G401 (cell line): ENCODE results near the gene TRPM1. TPM values are rescaled to one million over a fixed set of nuclear protein-coding genes. Genes with fewer than 3 reads are reported as not detected.

Experiments
- DNase-seq: peaks from one replicate; pipeline ENCODE4 v3.0.0-alpha.2; 2015; ENCODE audit warnings: low spot score
- in situ Hi-C: cut with HindIII; loops from 2 replicates; pipeline ENCODE4 v1.10.0; 2016; ENCODE audit warnings: low sequenced_read_pairs, mixed read lengths
- total RNA-seq: library from RNA; depleted of rRNA; stranded (reverse); fragments of >200 nt; shearing (Covaris generic); gene quantifications from 2 replicates; pipeline ENCODE4 v1.2.3, GENCODE V29; 2014

TRPM1 gene
- total RNA-seq, 1 experiment from 2014 or later = 3.2 TPM

- DNase-seq = no peak
- in situ Hi-C loops = no loop called here
Observed at GRCh38 chr15:30992249-30992864, 109.2 kb downstream of the TRPM1 start.

- in situ Hi-C loops = no loop called here
- DNase-seq = peak; percentile 59
Observed at GRCh38 chr15:30991255-30992235, 110.0 kb downstream of the TRPM1 start, which contains the start of gene MTMR10. TSS of gene MTMR10 (minus strand) at chr15:30991628. CDS start at chr15:30991506, 122 bp downstream.

DNA sequence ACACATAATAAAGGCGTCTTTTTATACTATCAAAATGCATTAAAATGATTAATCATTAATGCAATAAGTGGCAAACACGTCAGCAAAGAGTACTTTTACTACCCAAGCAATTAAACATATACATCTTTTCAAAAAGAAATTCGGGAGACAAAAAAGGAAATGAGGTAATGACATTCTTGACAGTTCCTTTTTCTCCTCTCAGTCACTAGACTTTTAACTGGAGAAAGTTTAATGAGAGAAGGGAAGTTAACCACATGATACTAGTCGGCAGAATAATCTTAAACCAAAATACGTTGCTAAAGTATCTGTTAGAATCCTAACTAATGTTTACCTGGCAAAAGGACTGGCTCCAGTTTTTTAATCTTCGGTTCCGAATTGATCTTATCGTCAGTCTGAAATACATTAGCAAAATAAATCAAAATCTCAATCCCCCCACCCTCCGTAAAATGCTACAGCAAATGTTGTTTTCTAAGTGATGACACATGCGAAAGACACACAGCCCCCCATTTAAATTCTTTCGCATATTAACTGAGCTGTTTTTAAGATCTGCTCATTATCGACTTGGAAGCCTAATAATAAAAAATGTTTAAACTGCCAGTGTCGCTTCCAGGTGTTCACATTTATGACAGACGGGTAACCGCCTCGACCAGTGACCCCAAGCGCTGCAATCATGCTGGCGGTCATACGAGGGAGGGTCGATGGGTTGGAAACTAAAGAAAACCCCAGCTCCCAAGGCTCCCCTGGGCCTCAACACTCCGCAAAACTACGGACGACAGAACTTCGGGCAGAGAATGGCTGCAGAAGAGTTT is 110.9 kb downstream of the TRPM1 start:
- in situ Hi-C loops = no loop called here

DNA sequence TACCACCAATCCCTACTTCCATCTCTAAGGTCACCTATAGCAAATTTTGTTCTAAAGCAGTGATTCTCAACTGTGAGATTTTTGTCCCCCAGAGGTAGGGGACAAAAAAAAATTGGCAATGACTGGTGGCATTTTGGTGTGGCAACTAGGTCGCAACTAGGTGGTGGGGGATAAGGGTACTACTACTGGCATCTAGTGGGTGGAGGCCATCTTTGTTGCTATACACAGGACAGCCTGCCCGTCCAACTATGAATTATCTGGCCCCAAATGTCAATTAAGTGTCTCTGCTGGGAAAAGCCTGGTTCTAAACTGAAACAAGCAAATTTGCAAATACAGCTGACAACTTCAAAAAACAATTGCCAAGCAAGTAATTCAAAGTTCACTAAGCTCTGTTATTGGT is 111.5 kb downstream of the TRPM1 start:
- in situ Hi-C loops = no loop called here
- DNase-seq = no peak

More for the DNA sequence above, 110.9 kb downstream of the TRPM1 start:
- DNase-seq = no peak

- DNase-seq = peak; percentile 70
- in situ Hi-C loops = no loop called here
Observed at GRCh38 chr15:30985081-30985531, 116.4 kb downstream of the TRPM1 start.

DNA sequence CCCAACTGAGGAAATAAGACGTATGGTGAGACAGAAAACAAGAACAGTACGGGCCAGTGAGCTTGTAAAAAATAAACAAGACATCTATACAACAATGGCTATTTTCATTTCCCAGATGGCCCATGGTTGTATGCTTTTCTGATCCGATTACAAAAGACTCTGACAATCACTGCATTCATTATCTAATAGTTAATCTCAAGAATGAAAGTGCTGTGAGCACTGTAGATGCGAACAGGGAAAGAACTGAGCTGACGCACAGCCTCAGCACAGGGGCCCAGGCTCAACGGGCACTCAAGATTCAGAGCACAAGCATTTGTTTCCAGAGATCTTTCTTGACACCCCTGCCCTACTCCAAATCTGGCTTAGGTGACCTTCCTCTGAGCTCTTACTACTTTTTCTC is 117.0 kb downstream of the TRPM1 start:
- in situ Hi-C loops = no loop called here

GRCh38 chr15:30984118-30984517 is 117.4 kb downstream of the TRPM1 start:
- DNase-seq = no peak
- in situ Hi-C loops = no loop called here

More for the DNA sequence above, 117.0 kb downstream of the TRPM1 start:
- peak; percentile 61 for DNase-seq

GRCh38 chr15:30979457-30979856 is 122.1 kb downstream of the TRPM1 start:
- in situ Hi-C loops = no loop called here
- DNase-seq = no peak

DNA sequence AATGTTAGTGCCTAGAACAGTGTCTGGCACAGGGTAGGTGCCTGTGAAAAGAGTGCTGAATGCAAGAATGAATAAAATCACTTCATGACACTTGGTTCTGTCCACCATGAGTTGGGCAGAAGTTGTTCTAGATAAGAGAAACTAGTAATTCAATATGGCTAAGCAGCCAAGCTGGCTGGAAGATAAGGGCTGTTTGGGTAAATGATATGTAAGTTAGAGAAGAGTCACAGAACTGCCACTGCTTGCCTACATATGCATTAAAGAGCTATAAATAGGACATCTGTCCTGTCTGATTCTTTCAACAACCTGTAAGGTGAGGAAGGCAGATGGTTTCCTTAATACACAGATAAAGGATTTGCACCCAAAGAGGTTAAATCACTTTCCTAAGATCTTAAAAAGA is 123.2 kb downstream of the TRPM1 start:
- in situ Hi-C loops = no loop called here
- no peak for DNase-seq

DNA sequence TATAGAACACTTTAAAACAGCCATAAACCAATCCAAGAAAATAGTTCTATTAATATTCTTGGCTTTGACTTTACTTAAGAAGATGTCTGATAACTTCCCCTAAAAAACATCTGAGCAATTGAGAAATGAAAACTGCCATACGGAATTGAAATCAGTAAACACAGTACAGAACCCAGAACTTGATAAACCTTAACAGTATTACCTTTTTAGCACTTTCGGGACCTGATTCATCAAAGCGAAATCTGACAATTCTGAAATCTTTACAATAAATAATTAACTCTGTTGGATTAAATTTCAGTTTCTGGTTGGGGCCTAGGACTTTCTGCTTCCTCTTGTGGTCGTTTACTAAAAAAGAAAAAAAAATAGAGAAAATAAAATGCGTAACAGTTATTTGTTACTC is 127.4 kb downstream of the TRPM1 start:
- no peak for DNase-seq
- in situ Hi-C loops = no loop called here

- no peak for DNase-seq
- in situ Hi-C loops = no loop called here
Observed at GRCh38 chr15:30973379-30973778, 128.1 kb downstream of the TRPM1 start.

DNA sequence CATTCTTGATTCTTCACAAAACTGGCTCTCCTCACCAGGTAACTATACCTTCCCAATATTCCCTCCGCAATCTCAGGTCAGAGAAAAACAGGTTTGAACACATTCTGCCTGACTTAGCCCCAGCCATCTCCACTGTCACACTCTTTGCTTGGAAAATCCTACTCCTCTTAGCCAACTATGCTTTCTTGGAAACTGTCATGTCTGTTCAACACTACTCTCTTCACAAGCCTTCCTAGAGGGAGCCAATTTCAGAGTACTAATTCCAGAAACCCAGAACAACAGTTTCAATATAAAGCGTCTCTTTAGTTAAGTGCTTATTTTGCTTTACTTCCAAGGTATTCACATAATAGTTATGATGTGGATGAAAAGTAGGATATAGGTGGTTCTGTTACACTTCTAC is 131.8 kb downstream of the TRPM1 start:
- in situ Hi-C loops = no loop called here
- no peak for DNase-seq

- in situ Hi-C loops = no loop called here
- no peak for DNase-seq
Observed at GRCh38 chr15:30963681-30964080, 137.8 kb downstream of the TRPM1 start.

GRCh38 chr15:30962659-30963058 is 138.9 kb downstream of the TRPM1 start:
- in situ Hi-C loops = no loop called here
- DNase-seq = no peak

DNA sequence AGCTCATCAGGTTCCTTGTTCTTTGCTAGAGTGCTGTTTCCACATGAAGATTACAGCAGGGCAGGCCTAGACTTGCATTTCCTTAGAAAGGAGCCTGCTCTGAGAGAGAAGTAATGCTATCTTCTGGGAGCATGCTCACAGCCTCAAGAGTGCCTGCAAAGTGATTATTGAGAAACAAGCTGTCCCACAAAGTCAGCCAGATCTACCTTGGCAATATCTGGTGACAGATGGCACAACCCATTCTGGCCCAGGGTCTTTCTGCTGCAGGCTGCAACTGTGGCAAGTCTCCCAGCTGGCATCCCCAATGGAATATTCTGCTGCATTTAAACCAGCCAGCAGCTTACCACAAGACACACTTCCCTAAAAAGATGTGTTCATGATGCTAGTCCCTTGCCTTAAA is 139.4 kb downstream of the TRPM1 start:
- in situ Hi-C loops = no loop called here
- peak; percentile 95 for DNase-seq

DNA sequence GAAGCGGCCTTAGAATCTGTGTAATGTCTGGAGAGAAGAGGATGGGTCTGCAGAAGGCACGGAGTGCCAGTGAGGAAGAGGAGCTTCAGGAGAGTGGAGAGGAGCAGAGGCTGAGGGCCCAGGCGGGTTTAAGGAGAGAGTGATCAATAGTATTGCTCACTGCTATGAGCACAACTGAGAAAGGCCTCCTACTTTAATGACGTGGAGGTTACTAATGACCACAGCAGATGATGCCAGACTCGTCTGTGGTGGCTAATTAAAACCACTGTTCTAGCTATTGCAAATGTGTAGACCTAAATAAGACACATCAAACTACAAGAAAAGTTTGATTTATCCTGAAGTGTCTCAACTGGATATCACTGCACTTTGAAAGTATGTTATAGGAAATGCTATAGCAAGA is 143.3 kb downstream of the TRPM1 start:
- in situ Hi-C loops = no loop called here
- DNase-seq = no peak

DNA sequence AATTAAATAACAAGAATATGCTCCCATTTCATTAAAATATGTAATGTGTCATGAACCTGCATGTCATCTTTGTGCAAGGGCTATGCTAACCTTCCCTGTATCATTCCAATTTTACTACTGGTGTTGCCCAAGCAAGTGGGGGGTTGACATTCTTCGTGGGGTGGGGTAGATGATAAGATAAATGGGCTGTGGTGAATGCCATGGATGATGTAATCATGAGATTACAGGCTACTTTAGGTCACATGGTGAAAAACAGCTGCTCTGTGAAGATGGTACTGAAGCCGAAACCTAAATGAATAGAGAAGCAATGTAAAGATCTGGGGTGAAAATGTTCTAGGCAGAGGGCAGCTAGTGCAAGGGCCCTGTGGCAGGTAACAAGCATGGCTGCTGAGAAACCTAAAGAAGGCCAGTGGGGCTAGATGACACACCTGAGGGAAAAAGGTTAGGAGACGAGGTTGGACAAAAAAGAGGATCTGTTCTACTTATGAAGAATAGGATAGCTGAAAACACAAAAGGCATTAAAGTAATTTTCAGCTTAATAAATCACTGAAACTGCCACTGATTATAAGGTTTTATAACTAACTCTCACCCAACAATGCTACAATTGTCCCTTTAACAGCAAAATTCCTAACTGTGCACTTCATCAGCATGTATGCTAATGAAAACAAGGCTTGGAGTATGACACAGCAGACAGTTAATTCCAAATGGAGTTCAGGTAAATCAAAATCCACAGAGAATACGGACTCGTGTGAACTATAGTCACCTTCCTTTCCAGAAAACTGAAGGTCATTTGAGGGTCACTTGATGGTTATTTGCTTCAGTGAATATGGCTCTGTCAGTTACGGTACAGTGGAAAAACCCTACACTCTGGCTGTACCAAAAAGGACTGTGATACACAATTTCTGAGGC is 145.1 kb downstream of the TRPM1 start:
- in situ Hi-C loops = no loop called here
- no peak for DNase-seq

GRCh38 chr15:30954674-30955073 is 146.9 kb downstream of the TRPM1 start:
- in situ Hi-C loops = no loop called here
- DNase-seq = no peak
